Measurements from ENCODE around the gene PPFIA1. TPM values are rescaled to one million over a fixed set of nuclear protein-coding genes. Genes with fewer than 3 reads are reported as not detected.

The PPFIA1 gene
- total and polyA plus RNA-seq, 7 donors: 13.2 to 62.1 (median 43.4) TPM

- DNase-seq: no peak
- 94 to 97% methylated on average over 20 of the region's 20 CpGs for WGBS, 2 donors
- no peak overlapping the region for H3K4me3 ChIP-seq
- peaks cover 35 to 100% (median 88%) of the 10 kb centered on the region in 4 donors for H3K36me3 ChIP-seq
- TF ChIP-seq CTCF (IDR thresholded peaks at IDR 0.05) (no peak), POLR2AphosphoS5 (IDR thresholded peaks at IDR 0.05) (no peak), EP300 (IDR thresholded peaks at IDR 0.05) (no peak), POLR2A (IDR thresholded peaks at IDR 0.05) (no peak)
- H3K27ac ChIP-seq: no peak overlapping the region
- intact Hi-C loops (cut with DNase I): no loop called here
- no peaks in the 10 kb centered on the region for H3K9me3 ChIP-seq
- no peaks in the 10 kb centered on the region for H3K4me1 ChIP-seq
- H3K27me3 ChIP-seq: no peaks in the 10 kb centered on the region
These were observed 146.4 kb downstream of the PPFIA1 start for GRCh38 chr11:70416881-70417280.

- intact Hi-C loops (cut with DNase I): no loop called here
- no peaks in the 10 kb centered on the region for H3K4me1 ChIP-seq
- H3K9me3 ChIP-seq: no peaks in the 10 kb centered on the region
- no peak overlapping the region for H3K4me3 ChIP-seq
- WGBS, 2 donors: 95 to 96% methylated on average over 12 of the region's 12 CpGs
- no peak for DNase-seq
- TF ChIP-seq POLR2AphosphoS5 (IDR thresholded peaks at IDR 0.05): no peak
- no peak for TF ChIP-seq EP300 (IDR thresholded peaks at IDR 0.05)
- no peak for TF ChIP-seq POLR2A (IDR thresholded peaks at IDR 0.05)
- H3K27ac ChIP-seq: no peak overlapping the region
- H3K36me3 ChIP-seq: peaks cover 38 to 100% (median 91%) of the 10 kb centered on the region in 4 donors
- no peaks in the 10 kb centered on the region for H3K27me3 ChIP-seq
These were observed 147.6 kb downstream of the PPFIA1 start for GRCh38 chr11:70418130-70418529.

- no peak for DNase-seq
- peaks cover 43 to 100% (median 85%) of the 10 kb centered on the region in 4 donors for H3K36me3 ChIP-seq
- no peak overlapping the region for H3K27ac ChIP-seq
- WGBS, 2 donors: 94 to 96% methylated on average over 17 of the region's 17 CpGs
- no peak overlapping the region for H3K4me3 ChIP-seq
- no peaks in the 10 kb centered on the region for H3K9me3 ChIP-seq
- intact Hi-C loops (cut with DNase I): no loop called here
- H3K4me1 ChIP-seq: no peaks in the 10 kb centered on the region
- no peak for TF ChIP-seq CTCF (IDR thresholded peaks at IDR 0.05)
- no peak for TF ChIP-seq POLR2A (IDR thresholded peaks at IDR 0.05)
- TF ChIP-seq POLR2AphosphoS5 (IDR thresholded peaks at IDR 0.05): no peak
- no peak for TF ChIP-seq EP300 (IDR thresholded peaks at IDR 0.05)
- no peaks in the 10 kb centered on the region for H3K27me3 ChIP-seq
These were observed 149.0 kb downstream of the PPFIA1 start for GRCh38 chr11:70419307-70420007.

GRCh38 chr11:70420008-70420464 is 149.5 kb downstream of the PPFIA1 start:
- Histone ChIP-seq H3K9me3 (no peaks in the 10 kb centered on the region), H3K4me3 (no peak overlapping the region), H3K4me1 (no peaks in the 10 kb centered on the region), H3K36me3 (peaks cover 43 to 100% (median 82%) of the 10 kb centered on the region in 4 donors), H3K27ac (no peak overlapping the region), H3K27me3 (no peaks in the 10 kb centered on the region)
- intact Hi-C loops (cut with DNase I): no loop called here
- 90 to 93% methylated on average over 14 of the region's 14 CpGs for WGBS, 2 donors
- TF ChIP-seq POLR2AphosphoS5 (IDR thresholded peaks at IDR 0.05) (no peak), CTCF (IDR thresholded peaks at IDR 0.05) (no peak), POLR2A (IDR thresholded peaks at IDR 0.05) (no peak), EP300 (IDR thresholded peaks at IDR 0.05) (no peak)
- no peak for DNase-seq

GRCh38 chr11:70420496-70420895 is 150.0 kb downstream of the PPFIA1 start:
- intact Hi-C loops (cut with DNase I): no loop called here
- no peak for TF ChIP-seq CTCF (IDR thresholded peaks at IDR 0.05)
- no peak for TF ChIP-seq POLR2AphosphoS5 (IDR thresholded peaks at IDR 0.05)
- TF ChIP-seq EP300 (IDR thresholded peaks at IDR 0.05): no peak
- no peak for TF ChIP-seq POLR2A (IDR thresholded peaks at IDR 0.05)
- peaks cover 42 to 100% (median 83%) of the 10 kb centered on the region in 4 donors for H3K36me3 ChIP-seq
- WGBS, 2 donors: 93 to 94% methylated on average over 9 of the region's 9 CpGs
- no peak overlapping the region for H3K27ac ChIP-seq
- H3K27me3 ChIP-seq: no peaks in the 10 kb centered on the region
- no peak overlapping the region for H3K4me3 ChIP-seq
- no peaks in the 10 kb centered on the region for H3K9me3 ChIP-seq
- no peak for DNase-seq
- no peaks in the 10 kb centered on the region for H3K4me1 ChIP-seq

Data from sigmoid colon (tissue), 7 donors.